ENCODE results near the gene CPAMD8.

The CPAMD8 gene

DNA sequence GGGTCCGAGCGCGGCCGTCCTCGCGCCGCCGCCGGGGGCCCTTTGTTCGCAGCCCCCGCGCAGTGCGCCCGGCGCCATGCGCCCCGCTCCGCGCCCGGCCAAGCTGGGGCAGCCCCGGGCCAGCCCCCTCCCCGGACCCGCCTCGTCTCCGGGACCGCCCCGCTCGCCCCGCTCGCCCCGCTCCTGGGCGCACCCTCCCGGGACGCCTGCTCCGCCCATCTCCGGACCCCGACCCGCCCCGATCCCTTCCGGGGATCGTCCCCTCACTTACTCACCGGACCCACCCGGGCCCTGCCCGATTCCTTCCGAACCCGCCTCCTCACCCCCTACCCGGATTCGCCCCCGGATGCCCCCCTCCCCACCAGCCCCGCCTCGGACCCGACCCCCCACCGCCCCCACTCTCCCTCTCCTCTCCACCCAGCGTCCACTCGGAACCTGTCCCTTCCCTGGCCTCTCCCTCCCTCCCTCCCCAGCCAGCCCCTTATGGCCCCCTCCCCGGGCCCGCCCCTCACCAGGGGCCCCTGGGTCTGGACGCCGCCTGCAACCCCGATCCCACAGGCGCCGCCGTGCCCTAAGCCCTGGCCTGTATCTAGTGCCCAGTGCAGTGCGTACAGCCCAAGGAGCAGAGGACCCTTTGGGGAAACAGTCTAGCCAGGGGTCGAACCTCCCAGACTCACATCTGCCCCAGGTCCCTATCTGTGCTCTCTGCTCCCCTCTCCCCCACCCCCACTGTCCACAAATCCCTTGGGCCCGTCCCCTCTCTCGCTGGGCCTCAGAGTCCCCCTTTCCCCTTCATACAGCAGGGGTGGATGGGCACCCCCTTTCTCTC is at the start of gene CPAMD8:
Gene CPAMD8, minus strand, starts transcription at position 105 of the 829 bp plus-strand sequence. CDS start 168 bp downstream, outside the sequence.
- no peaks in the 10 kb centered on the region for H3K9me3 ChIP-seq (ENCODE audit: insufficient read depth, low read depth, low read length)
- H3K4me3 ChIP-seq (ENCODE audit: low read length), result peak within 1 kb of the TSS; percentile 89
- peaks cover 23% of the 10 kb centered on the region for H3K27me3 ChIP-seq (ENCODE audit: insufficient read depth, low read length)
- peaks cover 5% of the 10 kb centered on the region; the same call in 1 of the 2 replicates for H3K4me1 ChIP-seq (ENCODE audit: insufficient read depth, low read length)
- H3K27ac ChIP-seq (ENCODE audit: low read length), result no peak within 1 kb of the TSS
- peak within 1 kb of the TSS; percentile 73 for H3K9ac ChIP-seq (ENCODE audit: low read depth, low read length)
- H3K36me3 ChIP-seq (ENCODE audit: insufficient read depth, low read depth, low read length), result no peaks in the 10 kb centered on the region; the same call in 1 of the 2 replicates

GRCh38 chr19:17075864-17076542 is 49.4 kb upstream of the CPAMD8 start:
- Histone ChIP-seq H3K27ac (ENCODE audit: low read length) (peak overlapping the region; percentile 72), H3K4me3 (ENCODE audit: low read length) (peak overlapping the region; percentile 90), H3K4me1 (ENCODE audit: insufficient read depth, low read length) (peaks cover 6% of the 10 kb centered on the region; the same call in 1 of the 2 replicates), H3K36me3 (ENCODE audit: insufficient read depth, low read depth, low read length) (peaks cover 24% of the 10 kb centered on the region), H3K27me3 (ENCODE audit: insufficient read depth, low read length) (no peaks in the 10 kb centered on the region), H3K9ac (ENCODE audit: low read depth, low read length) (peak overlapping the region; percentile 84; the same call in 1 of the 2 replicates), H3K9me3 (ENCODE audit: insufficient read depth, low read depth, low read length) (no peaks in the 10 kb centered on the region)

DNA sequence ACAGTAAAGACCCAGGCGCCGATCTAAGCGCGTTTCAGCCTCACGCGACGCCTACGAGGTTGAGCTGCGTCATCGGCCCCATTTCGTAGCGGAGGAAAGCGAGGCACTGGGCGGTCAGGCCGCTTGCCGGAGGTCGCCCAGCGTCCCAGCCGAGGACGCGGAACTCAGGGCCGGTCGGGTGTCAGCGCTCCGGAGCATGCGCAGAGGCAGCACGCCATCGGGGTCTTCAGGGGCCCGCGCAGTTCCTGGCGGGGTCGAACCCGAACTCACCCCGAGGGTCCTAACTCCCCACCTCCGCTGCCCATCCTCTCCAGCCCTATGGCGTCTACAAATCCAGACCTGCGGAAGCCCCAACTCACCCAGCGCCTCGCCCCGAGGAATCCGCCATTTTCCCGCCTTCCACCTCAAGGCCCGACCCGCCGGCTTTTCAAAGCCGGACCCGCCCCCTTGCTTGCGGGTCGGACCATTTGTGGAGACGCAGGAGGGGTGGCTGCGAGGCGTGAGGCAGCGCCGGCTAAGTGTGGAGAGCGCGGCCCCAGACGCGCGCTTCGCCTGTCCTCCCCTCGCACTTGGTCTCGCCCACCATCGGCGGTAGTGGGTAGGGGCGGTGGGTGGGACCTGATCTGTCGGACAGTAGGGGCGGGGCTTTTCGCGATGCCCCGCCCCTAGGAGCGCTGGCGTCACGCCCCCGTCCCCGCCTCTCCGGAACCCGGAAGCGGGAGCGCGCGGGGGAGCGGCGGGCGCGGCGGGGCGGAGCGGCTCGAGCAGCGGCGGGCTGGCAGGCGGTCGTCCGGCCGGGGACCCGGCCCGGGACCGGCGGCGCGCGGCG is 48.6 kb upstream of the CPAMD8 start, which contains the start of the genes HAUS8 and MYO9B:
Gene HAUS8, minus strand, starts transcription at position 418 of the 829 bp plus-strand sequence. Its CDS starts 30 bp downstream, at position 388.
Gene MYO9B, plus strand, starts transcription at position 743 of the 829 bp plus-strand sequence. CDS start 25,941 bp downstream, outside the sequence.
- Histone ChIP-seq H3K4me1 (ENCODE audit: insufficient read depth, low read length) (peaks cover 6% of the 10 kb centered on the region; the same call in 1 of the 2 replicates), H3K27ac (ENCODE audit: low read length) (peak within 1 kb of the TSS; percentile 72), H3K9me3 (ENCODE audit: insufficient read depth, low read depth, low read length) (no peaks in the 10 kb centered on the region), H3K9ac (ENCODE audit: low read depth, low read length) (peak within 1 kb of the TSS; percentile 91), H3K27me3 (ENCODE audit: insufficient read depth, low read length) (no peaks in the 10 kb centered on the region), H3K36me3 (ENCODE audit: insufficient read depth, low read depth, low read length) (peaks cover 31% of the 10 kb centered on the region), H3K4me3 (ENCODE audit: low read length) (peak within 1 kb of the TSS; percentile 99)

GRCh38 chr19:17074634-17075034 is 48.0 kb upstream of the CPAMD8 start:
- Histone ChIP-seq H3K9ac (ENCODE audit: low read depth, low read length) (peak overlapping the region; percentile 91; the same call in 1 of the 2 replicates), H3K9me3 (ENCODE audit: insufficient read depth, low read depth, low read length) (no peaks in the 10 kb centered on the region), H3K4me3 (ENCODE audit: low read length) (peak overlapping the region; percentile 99), H3K27ac (ENCODE audit: low read length) (peak overlapping the region; percentile 16), H3K36me3 (ENCODE audit: insufficient read depth, low read depth, low read length) (peaks cover 32% of the 10 kb centered on the region), H3K27me3 (ENCODE audit: insufficient read depth, low read length) (no peaks in the 10 kb centered on the region), H3K4me1 (ENCODE audit: insufficient read depth, low read length) (peaks cover 6% of the 10 kb centered on the region; the same call in 1 of the 2 replicates)

GRCh38 chr19:17073869-17074633 is 47.4 kb upstream of the CPAMD8 start:
- H3K4me3 ChIP-seq (ENCODE audit: low read length), result peak overlapping the region; percentile 99
- peak overlapping the region; percentile 16 for H3K27ac ChIP-seq (ENCODE audit: low read length)
- no peaks in the 10 kb centered on the region for H3K27me3 ChIP-seq (ENCODE audit: insufficient read depth, low read length)
- peaks cover 36% of the 10 kb centered on the region for H3K36me3 ChIP-seq (ENCODE audit: insufficient read depth, low read depth, low read length)
- no peaks in the 10 kb centered on the region for H3K9me3 ChIP-seq (ENCODE audit: insufficient read depth, low read depth, low read length)
- H3K4me1 ChIP-seq (ENCODE audit: insufficient read depth, low read length), result peaks cover 6% of the 10 kb centered on the region; the same call in 1 of the 2 replicates
- peak overlapping the region; percentile 91; the same call in 1 of the 2 replicates for H3K9ac ChIP-seq (ENCODE audit: low read depth, low read length)

DNA sequence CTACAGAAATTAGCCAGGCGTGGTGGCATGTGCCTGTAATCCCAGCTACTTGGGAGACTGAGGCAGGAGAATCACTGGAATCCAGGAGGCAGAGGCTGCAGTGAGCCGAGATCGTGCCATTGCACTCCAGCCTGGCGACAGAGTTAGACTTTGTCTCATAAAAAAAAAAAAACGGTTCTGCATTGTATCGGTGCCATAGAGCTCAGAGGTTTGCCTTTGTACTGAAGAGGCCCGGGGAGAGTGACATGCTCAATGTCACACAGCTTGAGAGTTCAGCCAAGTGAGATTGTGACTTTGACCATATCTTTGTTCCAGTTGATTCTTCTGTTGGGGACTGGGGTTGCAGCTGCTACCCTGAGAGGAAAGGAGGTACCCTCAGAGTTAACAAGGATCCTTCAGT is 44.3 kb upstream of the CPAMD8 start:
- Histone ChIP-seq H3K36me3 (ENCODE audit: insufficient read depth, low read depth, low read length) (peaks cover 62% of the 10 kb centered on the region), H3K4me3 (ENCODE audit: low read length) (no peak overlapping the region), H3K9me3 (ENCODE audit: insufficient read depth, low read depth, low read length) (no peaks in the 10 kb centered on the region), H3K27me3 (ENCODE audit: insufficient read depth, low read length) (no peaks in the 10 kb centered on the region), H3K9ac (ENCODE audit: low read depth, low read length) (no peak overlapping the region), H3K27ac (ENCODE audit: low read length) (no peak overlapping the region), H3K4me1 (ENCODE audit: insufficient read depth, low read length) (peaks cover 5% of the 10 kb centered on the region; the same call in 1 of the 2 replicates)

DNA sequence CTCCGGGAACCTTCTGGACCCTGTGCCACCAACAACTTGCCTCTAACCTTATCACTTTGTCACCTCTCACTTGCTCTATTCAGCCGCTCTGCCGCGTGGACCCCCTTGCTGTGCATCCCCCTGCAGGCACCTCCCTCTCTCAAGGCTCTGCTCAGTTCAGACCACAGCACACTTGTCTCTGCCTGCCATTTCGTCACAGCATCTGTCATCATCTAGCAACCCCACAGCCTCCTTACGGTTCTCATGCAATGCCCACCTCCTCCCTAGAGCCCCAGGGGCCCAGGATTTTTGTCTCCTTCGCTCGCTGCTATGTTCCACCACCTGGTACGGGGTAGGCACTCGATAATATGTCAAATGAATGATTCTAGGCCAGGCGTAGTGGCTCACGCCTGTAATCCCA is 43.8 kb upstream of the CPAMD8 start:
- Histone ChIP-seq H3K4me3 (ENCODE audit: low read length) (no peak overlapping the region), H3K36me3 (ENCODE audit: insufficient read depth, low read depth, low read length) (peaks cover 64% of the 10 kb centered on the region), H3K27ac (ENCODE audit: low read length) (no peak overlapping the region), H3K9me3 (ENCODE audit: insufficient read depth, low read depth, low read length) (no peaks in the 10 kb centered on the region), H3K4me1 (ENCODE audit: insufficient read depth, low read length) (peaks cover 5% of the 10 kb centered on the region; the same call in 1 of the 2 replicates), H3K27me3 (ENCODE audit: insufficient read depth, low read length) (no peaks in the 10 kb centered on the region), H3K9ac (ENCODE audit: low read depth, low read length) (no peak overlapping the region)

DNA sequence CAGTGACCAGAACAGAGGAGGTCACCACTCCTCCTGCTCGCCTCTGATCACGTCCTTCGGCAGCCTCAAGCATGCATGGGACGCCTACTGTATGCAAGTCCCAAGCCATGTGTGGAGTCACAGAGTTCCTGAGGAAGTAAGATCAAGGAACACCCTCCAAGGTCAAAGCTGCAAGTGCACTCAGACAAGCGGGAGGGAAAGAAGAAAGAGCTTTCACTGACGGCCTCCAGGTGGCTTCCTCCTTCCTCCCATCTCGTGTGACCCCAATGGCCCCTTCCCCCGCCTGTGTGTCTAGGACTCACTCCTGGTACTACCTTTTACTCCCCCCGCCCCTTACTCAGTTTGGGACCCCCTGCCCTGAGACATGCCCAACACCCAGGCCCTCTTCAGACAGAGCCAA is 42.6 kb upstream of the CPAMD8 start:
- H3K9me3 ChIP-seq (ENCODE audit: insufficient read depth, low read depth, low read length), result no peaks in the 10 kb centered on the region
- H3K9ac ChIP-seq (ENCODE audit: low read depth, low read length), result no peak overlapping the region
- no peaks in the 10 kb centered on the region for H3K27me3 ChIP-seq (ENCODE audit: insufficient read depth, low read length)
- peaks cover 5% of the 10 kb centered on the region; the same call in 1 of the 2 replicates for H3K4me1 ChIP-seq (ENCODE audit: insufficient read depth, low read length)
- no peak overlapping the region for H3K27ac ChIP-seq (ENCODE audit: low read length)
- no peak overlapping the region for H3K4me3 ChIP-seq (ENCODE audit: low read length)
- H3K36me3 ChIP-seq (ENCODE audit: insufficient read depth, low read depth, low read length), result peaks cover 75% of the 10 kb centered on the region

DNA sequence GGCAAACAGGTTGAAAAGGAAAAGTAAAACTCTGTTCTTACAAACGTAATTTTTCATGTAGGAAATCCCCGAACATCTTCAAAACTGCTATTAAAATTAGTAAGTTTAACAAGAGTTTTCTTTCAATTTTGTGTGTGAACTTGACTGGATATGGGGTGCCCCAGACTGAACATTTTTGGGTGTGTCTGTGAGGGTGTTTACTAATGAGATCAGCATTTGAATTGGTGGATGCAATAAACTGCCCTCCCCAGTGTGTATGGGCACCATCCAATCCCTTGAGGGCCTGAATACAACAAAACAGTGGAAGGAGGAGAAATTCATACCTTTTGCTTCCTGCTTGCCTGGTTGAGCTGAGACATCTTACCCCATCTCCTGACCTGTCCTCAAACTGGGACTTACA is 36.8 kb upstream of the CPAMD8 start:
- no peak overlapping the region for H3K27ac ChIP-seq (ENCODE audit: low read length)
- H3K9me3 ChIP-seq (ENCODE audit: insufficient read depth, low read depth, low read length), result no peaks in the 10 kb centered on the region
- no peak overlapping the region for H3K4me3 ChIP-seq (ENCODE audit: low read length)
- no peaks in the 10 kb centered on the region for H3K27me3 ChIP-seq (ENCODE audit: insufficient read depth, low read length)
- H3K36me3 ChIP-seq (ENCODE audit: insufficient read depth, low read depth, low read length), result peaks cover 73% of the 10 kb centered on the region
- H3K4me1 ChIP-seq (ENCODE audit: insufficient read depth, low read length), result 0 out of 2 replicates have a peak, but pooled peaks cover 3% of the 10 kb centered on the region
- no peak overlapping the region for H3K9ac ChIP-seq (ENCODE audit: low read depth, low read length)

DNA sequence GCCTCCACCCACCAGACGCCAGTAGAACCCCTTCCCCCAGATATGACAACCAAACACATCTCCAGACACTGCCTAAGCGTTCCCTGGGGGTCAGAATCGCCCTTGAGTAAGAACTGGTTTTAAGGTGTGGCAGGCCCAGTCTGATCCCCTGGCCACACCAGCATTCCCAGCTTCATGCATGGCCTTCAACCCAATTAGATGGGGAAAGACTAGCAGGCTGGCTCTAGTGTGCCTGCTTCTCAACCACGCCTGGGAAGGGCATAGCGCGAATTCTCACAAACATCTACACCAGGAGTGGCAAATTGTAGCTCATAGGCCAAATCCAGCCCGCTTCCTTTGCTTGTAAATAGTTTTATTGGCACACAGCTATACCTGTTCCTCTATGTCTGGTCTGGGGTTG is 35.1 kb upstream of the CPAMD8 start:
- no peak overlapping the region for H3K27ac ChIP-seq (ENCODE audit: low read length)
- H3K36me3 ChIP-seq (ENCODE audit: insufficient read depth, low read depth, low read length), result peaks cover 75% of the 10 kb centered on the region

More for the DNA sequence above, 35.1 kb upstream of the CPAMD8 start:
- Histone ChIP-seq H3K4me3 (ENCODE audit: low read length) (no peak overlapping the region), H3K9me3 (ENCODE audit: insufficient read depth, low read depth, low read length) (no peaks in the 10 kb centered on the region), H3K27me3 (ENCODE audit: insufficient read depth, low read length) (no peaks in the 10 kb centered on the region), H3K9ac (ENCODE audit: low read depth, low read length) (no peak overlapping the region), H3K4me1 (ENCODE audit: insufficient read depth, low read length) (no peaks in the 10 kb centered on the region)
